Measurements from ENCODE around the gene B4GALT1. TPM values are rescaled to one million over a fixed set of nuclear protein-coding genes. Genes with fewer than 3 reads are reported as not detected.

Gene B4GALT1
- total RNA-seq, 1 experiment from 2014 or later, result 32.0 TPM

DNA sequence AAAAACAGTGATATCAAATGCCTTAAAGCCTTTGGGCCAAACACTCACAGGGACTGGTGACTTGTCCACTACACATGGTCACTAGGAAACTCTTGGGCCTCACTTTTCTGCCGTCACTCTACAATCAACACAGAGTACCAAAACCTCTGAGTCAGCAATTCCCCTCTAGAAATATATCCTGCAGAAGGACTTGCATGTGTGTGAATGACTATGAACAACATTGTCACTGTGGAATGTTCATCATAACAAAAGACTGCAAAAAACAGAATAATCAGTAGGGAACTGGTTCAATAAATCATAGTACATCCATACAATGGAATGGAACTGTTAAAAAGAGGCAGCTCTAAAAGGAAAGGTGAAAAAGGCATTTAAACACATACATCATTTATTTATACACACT is 46.5 kb downstream of the B4GALT1 start:
- intact Hi-C loops (cut with micrococcal nuclease; ENCODE audit: unreplicated experiment), result no loop called here
- Histone ChIP-seq H3K27ac (ENCODE audit: low read depth, low read length, poor library complexity, severe bottlenecking) (no peak overlapping the region), H3K9me3 (ENCODE audit: low read depth, low read length, poor library complexity, severe bottlenecking) (no peaks in the 10 kb centered on the region), H3K27me3 (replicated peaks; ENCODE audit: insufficient read depth, low read depth, low read length, poor library complexity) (no peaks in the 10 kb centered on the region), H3K4me3 (ENCODE audit: low read depth, low read length, poor library complexity, severe bottlenecking) (no peak overlapping the region), H3K36me3 (ENCODE audit: insufficient read depth, low read length, poor library complexity, severe bottlenecking) (no peaks in the 10 kb centered on the region), H3K4me1 (ENCODE audit: insufficient read depth, low read length, poor library complexity, severe bottlenecking) (peaks cover 5% of the 10 kb centered on the region)
- TF ChIP-seq EZH2 (IDR thresholded peaks at IDR 0.05; ENCODE audit: borderline replicate concordance, low read depth, low read length, poor library complexity, severe bottlenecking), result no peak
- TF ChIP-seq, protein P1, sequence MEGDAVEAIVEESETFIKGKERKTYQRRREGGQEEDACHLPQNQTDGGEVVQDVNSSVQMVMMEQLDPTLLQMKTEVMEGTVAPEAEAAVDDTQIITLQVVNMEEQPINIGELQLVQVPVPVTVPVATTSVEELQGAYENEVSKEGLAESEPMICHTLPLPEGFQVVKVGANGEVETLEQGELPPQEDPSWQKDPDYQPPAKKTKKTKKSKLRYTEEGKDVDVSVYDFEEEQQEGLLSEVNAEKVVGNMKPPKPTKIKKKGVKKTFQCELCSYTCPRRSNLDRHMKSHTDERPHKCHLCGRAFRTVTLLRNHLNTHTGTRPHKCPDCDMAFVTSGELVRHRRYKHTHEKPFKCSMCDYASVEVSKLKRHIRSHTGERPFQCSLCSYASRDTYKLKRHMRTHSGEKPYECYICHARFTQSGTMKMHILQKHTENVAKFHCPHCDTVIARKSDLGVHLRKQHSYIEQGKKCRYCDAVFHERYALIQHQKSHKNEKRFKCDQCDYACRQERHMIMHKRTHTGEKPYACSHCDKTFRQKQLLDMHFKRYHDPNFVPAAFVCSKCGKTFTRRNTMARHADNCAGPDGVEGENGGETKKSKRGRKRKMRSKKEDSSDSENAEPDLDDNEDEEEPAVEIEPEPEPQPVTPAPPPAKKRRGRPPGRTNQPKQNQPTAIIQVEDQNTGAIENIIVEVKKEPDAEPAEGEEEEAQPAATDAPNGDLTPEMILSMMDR (conservative IDR thresholded peaks at IDR 0.05; ENCODE audit: low read depth, low read length), result no peak
- BruUV-seq (replicated peaks), result no TSS peak
- no peak for DNase-seq (ENCODE audit: low spot score)
- CTCF ChIA-PET, result no interaction called here
- POLR2A ChIA-PET (ENCODE audit: low non-redundant PET), result interaction anchor here (0.7 kb wide), 1 partner anchor 11 kb away, joined by 7 read pairs; no protein-coding TSS in a partner anchor

DNA sequence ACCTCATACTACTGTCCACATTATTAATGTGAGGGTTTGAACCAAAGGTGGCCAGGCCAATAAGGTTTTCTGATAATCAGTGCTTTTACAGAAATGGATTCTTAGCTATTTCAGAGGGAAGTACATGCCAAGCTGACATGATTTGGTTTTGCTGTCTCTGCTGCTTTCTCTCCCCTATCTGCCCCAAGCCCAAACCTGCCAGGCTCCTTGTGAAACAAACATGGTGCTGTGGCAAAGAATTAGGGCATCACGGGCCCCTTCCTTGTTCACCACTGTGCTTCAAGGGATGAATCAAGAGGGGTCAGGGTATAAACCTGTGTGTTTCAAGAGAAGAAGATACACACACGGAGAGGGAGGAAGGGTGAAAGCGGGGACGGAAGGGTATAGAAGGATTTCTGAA is 49.3 kb downstream of the B4GALT1 start:
- ChIA-PET CTCF (no interaction called here), POLR2A (ENCODE audit: low non-redundant PET) (no interaction called here)
- intact Hi-C loops (cut with micrococcal nuclease; ENCODE audit: unreplicated experiment), result no loop called here
- peaks cover 7% of the 10 kb centered on the region for H3K36me3 ChIP-seq (ENCODE audit: insufficient read depth, low read length, poor library complexity, severe bottlenecking)
- no peaks in the 10 kb centered on the region for H3K27me3 ChIP-seq (replicated peaks; ENCODE audit: insufficient read depth, low read depth, low read length, poor library complexity)
- TF ChIP-seq, protein P1 (conservative IDR thresholded peaks at IDR 0.05; ENCODE audit: low read depth, low read length), result no peak
- TF ChIP-seq EZH2 (IDR thresholded peaks at IDR 0.05; ENCODE audit: borderline replicate concordance, low read depth, low read length, poor library complexity, severe bottlenecking), result no peak
- H3K4me1 ChIP-seq (ENCODE audit: insufficient read depth, low read length, poor library complexity, severe bottlenecking), result no peaks in the 10 kb centered on the region
- no peak for DNase-seq (ENCODE audit: low spot score)
- H3K9me3 ChIP-seq (ENCODE audit: low read depth, low read length, poor library complexity, severe bottlenecking), result no peaks in the 10 kb centered on the region
- no TSS peak for BruUV-seq (replicated peaks)
- no peak overlapping the region for H3K4me3 ChIP-seq (ENCODE audit: low read depth, low read length, poor library complexity, severe bottlenecking)
- no peak overlapping the region for H3K27ac ChIP-seq (ENCODE audit: low read depth, low read length, poor library complexity, severe bottlenecking)

DNA sequence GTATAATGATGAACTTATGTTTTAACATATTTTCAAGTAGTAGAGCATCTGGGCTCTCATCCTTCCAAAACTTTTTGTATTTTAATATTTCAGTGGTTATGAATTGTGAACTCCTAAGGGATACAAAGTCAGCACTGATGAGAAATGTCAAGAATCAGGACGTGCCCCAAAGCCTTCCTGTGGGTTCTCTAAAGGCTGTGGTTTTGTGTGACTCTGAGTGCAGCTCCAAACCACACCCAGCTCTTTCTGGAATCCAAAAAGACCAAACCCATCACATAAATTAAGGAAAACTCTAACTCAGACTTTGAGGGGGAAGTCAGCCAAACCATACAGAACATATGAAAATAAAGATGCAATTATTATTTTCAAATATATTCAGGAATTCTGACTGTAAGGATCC is 49.8 kb downstream of the B4GALT1 start:
- no peak overlapping the region for H3K4me3 ChIP-seq (ENCODE audit: low read depth, low read length, poor library complexity, severe bottlenecking)
- H3K27ac ChIP-seq (ENCODE audit: low read depth, low read length, poor library complexity, severe bottlenecking), result no peak overlapping the region
- BruUV-seq (replicated peaks), result no TSS peak
- ChIA-PET POLR2A (ENCODE audit: low non-redundant PET) (no interaction called here), CTCF (no interaction called here)
- DNase-seq (ENCODE audit: low spot score), result no peak
- H3K4me1 ChIP-seq (ENCODE audit: insufficient read depth, low read length, poor library complexity, severe bottlenecking), result no peaks in the 10 kb centered on the region
- H3K9me3 ChIP-seq (ENCODE audit: low read depth, low read length, poor library complexity, severe bottlenecking), result no peaks in the 10 kb centered on the region
- intact Hi-C loops (cut with micrococcal nuclease; ENCODE audit: unreplicated experiment), result no loop called here
- H3K36me3 ChIP-seq (ENCODE audit: insufficient read depth, low read length, poor library complexity, severe bottlenecking), result peaks cover 7% of the 10 kb centered on the region
- H3K27me3 ChIP-seq (replicated peaks; ENCODE audit: insufficient read depth, low read depth, low read length, poor library complexity), result no peaks in the 10 kb centered on the region
- TF ChIP-seq, protein P1 (conservative IDR thresholded peaks at IDR 0.05; ENCODE audit: low read depth, low read length), result no peak
- no peak for TF ChIP-seq EZH2 (IDR thresholded peaks at IDR 0.05; ENCODE audit: borderline replicate concordance, low read depth, low read length, poor library complexity, severe bottlenecking)
